NB4 (cell line): Measurements from ENCODE around the gene CLDN5.

Experiments
- MYC ChIP-seq: IDR thresholded peaks from 2 replicates; pipeline ENCODE4 v1.6.1; 2011; ENCODE audit warnings: low read depth, low read length
- POLR2A ChIP-seq: IDR thresholded peaks from 2 replicates; pipeline ENCODE4 v1.6.1; 2011; ENCODE audit warnings: mild to moderate bottlenecking; ENCODE audit not compliant: insufficient read length; ENCODE audit errors: extremely low read depth
- TF ChIP-seq, protein P1 (sequence below): IDR thresholded peaks from one replicate; pipeline ENCODE4 v1.5.1; 2012; ENCODE audit warnings: low read depth, low read length
- TF ChIP-seq, protein P2 (sequence below): IDR thresholded peaks from 2 replicates; pipeline ENCODE4 v1.6.1; 2011; ENCODE audit warnings: low read depth, low read length

DNA sequence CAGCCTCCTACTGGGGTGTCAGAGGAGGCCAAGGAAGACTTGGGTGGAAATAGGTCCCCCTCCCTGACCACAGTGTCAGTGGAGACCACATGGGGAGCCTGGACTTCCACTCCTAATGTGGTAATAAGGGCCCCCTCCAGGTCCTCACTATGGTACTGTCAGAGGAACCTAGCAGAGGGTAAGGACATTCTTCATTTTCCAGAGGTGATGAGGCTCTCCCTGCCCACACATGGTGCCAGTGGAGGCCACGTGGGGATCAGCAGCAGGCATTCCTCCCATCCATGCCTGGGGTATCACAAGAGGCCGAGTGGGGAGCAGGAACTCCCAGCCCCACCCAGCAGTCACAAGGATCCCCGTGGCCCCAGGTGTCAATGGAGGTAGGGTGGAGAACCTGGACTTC lies 6.5 kb upstream of the CLDN5 start:
- TF ChIP-seq, protein P1, sequence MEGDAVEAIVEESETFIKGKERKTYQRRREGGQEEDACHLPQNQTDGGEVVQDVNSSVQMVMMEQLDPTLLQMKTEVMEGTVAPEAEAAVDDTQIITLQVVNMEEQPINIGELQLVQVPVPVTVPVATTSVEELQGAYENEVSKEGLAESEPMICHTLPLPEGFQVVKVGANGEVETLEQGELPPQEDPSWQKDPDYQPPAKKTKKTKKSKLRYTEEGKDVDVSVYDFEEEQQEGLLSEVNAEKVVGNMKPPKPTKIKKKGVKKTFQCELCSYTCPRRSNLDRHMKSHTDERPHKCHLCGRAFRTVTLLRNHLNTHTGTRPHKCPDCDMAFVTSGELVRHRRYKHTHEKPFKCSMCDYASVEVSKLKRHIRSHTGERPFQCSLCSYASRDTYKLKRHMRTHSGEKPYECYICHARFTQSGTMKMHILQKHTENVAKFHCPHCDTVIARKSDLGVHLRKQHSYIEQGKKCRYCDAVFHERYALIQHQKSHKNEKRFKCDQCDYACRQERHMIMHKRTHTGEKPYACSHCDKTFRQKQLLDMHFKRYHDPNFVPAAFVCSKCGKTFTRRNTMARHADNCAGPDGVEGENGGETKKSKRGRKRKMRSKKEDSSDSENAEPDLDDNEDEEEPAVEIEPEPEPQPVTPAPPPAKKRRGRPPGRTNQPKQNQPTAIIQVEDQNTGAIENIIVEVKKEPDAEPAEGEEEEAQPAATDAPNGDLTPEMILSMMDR: peak; percentile 0
- TF ChIP-seq POLR2A (no peak), MYC (no peak)
- TF ChIP-seq, protein P2, sequence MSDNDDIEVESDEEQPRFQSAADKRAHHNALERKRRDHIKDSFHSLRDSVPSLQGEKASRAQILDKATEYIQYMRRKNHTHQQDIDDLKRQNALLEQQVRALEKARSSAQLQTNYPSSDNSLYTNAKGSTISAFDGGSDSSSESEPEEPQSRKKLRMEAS: no peak
